ENCODE results near the gene S100A11.

S100A11 gene

DNA sequence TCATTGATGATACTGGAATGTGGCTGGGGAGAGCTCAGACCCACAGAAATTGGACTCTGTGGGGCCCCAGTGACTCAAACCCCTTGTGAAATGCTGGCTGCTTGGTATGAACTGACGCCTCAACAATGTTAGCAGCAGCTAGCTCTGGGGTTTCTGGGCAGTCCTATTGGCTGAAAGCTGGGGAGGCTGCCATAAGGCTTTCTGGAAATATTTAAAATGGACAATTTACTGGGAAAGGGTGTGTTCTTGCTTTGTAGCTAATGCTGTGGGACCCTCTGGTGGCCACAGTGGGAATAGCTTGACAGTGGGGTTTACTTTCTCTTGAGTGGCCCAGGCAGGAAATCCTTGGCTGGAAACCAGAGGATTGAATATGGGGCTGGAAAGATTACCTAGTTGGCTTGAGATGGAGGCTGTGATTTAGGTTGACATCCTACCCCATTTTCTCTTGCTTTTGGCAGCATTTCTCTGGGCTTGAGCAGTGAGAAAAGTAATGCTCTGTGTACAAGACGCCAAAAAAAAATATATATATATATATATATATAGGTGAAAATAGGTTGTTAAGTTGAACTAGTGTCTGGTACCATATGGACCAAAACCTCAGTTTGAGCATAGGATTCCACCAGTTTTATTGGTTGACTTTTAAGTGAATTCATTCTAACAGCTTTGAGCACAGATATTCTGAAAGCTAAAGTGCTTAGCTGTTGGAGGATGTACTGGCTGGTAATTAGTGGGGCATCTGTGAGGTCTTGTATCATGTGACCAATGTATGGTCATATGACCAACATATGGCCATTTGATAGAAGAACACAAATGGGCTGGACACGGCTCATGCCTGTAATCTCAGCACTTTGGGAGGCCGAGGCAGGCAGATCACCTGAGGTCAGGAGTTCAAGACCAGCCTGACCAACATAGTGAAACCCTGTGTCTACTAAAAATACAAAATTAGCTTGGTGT lies 34.9 kb downstream of the S100A11 start:
- peak in 11 of 14 donors; percentile 9 to 76 (median 41) for DNase-seq

DNA sequence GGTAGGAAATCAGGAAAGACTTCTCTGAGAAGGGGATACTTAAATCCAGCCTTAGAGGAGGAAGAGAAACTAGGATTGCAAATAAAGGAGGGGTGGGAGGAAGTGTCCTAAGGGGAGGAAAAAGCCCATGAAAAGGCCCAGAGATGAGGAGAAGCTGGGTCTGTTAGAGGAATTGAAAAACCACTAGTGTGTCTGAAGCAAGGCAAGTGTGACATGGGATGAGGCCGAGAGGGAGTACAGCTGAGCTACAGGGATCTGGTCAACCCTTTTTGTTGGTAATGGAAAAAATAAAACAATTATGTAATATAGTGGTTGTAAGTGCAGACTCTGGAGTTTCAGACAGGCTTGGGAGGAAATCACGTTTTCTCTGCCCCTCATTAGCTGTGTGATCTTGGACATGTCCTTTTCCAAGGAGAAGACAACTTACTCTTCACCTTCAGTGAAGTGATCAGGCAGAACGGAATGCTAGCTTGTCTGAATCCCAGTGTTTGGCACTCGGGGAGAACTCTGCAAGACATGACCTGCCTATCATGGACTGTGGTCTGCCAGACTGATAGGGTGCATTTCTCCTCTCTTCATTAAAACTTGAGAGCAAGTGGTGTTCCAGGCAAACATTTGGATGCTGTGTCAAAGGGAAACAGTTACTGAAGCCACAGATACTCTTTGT lies 35.7 kb downstream of the S100A11 start:
- DNase-seq = no peak

DNA sequence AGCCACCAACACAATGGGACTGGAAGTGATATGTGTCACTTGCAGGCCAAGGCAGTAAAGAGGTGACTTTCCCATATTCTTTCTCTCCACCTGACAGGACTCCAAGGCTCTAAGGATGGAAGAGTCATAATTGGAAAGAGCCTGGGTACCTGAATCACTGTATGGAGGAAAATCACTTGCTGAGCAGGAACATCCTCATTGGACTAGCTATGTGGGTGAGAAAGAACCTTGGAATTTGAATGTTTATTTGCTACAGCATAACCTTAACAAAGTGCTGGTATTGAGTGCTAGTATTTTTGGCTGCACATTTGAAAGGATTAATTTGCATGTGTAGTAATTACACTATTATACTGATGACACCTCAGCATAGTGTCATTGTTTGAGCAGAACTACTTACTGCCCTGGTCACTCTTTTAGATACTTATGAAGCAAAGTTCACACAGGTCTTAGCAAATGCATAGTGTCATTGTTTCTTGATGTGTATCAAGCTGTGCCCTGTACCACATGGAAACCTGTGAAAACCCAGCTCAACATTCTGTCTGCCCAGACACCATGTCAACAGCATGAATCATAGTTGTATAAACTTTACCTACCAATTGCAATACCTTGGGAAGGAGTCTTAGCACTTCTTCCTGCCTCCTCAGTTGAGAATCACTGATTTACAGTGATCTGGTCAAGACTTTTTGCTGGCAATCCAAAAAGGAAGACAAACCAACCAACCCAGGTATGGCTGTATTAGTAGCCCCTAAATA lies 38.0 kb downstream of the S100A11 start:
- DNase-seq = no peak

DNA sequence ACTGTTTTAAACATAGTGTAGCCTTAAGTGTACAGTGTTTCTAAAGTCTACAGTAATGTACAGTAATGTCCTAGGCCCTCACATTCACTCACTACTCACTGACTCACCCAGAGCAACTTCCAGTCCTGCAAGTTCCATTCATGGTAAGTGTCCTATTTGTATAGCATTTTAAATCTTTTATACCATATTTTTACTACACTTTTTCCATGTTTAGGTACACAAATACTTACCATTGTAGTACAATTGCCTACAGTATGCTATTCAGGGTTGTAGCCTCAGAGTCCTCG lies 39.6 kb downstream of the S100A11 start:
- DNase-seq = no peak

DNA sequence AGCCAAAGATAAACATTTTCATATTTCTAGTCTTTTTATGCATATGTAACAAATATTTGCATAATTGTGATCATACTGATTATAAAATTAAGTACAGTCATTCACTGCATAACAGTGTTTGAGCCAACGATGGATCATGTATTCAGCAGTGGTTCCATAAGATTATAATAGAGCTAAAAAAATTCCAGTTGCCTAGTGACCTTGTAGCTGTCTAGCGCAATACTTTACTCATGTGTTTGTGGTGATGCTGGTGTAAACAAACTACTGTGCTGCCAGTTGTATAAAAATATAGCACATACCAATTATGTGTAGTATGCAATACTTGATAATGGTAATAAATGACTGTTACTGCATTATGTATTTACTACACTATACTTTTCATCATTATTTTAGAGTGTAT lies 41.0 kb downstream of the S100A11 start:
- DNase-seq = no peak

DNA sequence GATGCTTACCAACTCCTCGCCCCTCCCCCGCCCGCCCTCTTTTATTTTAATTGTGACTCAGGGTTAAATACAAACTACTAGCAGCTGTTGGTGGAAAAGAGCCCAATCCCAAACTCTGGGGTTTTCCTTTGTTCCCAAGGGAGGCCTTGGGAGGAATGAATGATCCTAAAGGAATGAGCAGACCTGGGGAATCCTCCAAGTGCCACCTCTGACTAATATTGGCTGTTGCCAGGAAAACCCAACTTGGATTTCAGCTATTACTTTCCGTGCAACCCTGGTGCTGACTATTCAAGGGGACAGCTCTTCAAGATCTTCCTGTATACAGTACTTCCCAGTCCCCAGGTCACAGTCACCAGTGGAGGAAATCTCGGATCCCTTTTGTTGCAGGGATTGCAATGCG lies 41.8 kb downstream of the S100A11 start:
- peak in 1 of 14 donors; percentile 28 for DNase-seq

DNA sequence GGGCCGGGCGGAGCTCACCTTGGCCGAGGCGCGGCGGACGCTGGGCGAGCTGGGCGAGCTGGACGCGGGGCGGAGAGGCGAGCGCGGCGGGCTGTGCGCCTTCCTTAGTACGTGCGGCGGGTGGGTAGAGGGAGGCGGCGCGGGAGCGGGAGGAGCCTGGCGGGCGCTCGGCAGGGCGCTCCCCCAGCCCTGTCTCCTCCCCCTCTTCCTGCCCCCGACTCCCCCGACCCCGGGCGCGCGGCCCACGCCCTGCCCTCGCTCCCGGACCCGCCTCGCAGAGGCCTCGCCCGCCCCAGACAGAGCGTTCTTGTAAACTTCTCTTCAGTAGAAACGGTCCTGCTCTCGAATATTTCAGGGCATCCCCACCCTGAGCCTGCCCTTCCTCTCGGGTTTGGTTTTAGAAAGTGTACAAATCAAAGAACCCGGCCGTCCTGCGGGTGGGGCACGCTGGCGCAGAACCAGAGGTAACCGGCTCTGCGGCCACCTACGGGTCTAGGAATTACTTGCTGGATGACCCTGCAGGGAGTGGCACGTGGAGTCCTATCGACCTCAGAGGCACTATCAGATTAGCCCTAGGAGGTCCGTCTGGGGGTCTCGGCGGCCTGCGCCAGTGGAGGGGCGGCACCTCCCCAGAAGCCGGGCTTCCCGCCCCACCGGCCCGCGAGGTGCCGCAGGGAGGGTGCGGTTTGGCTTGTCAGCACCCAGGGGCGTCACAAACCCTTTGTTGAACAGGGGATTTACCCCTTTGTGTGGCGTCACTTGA lies 42.9 kb downstream of the S100A11 start, which contains the start of gene S100A10:
Gene S100A10 (minus strand): TSS at position 126 of the 763 bp plus-strand sequence. CDS start 7,629 bp downstream, outside the sequence.
- DNase-seq = peak in 7 of 14 donors; percentile 4 to 65 (median 28)

DNA sequence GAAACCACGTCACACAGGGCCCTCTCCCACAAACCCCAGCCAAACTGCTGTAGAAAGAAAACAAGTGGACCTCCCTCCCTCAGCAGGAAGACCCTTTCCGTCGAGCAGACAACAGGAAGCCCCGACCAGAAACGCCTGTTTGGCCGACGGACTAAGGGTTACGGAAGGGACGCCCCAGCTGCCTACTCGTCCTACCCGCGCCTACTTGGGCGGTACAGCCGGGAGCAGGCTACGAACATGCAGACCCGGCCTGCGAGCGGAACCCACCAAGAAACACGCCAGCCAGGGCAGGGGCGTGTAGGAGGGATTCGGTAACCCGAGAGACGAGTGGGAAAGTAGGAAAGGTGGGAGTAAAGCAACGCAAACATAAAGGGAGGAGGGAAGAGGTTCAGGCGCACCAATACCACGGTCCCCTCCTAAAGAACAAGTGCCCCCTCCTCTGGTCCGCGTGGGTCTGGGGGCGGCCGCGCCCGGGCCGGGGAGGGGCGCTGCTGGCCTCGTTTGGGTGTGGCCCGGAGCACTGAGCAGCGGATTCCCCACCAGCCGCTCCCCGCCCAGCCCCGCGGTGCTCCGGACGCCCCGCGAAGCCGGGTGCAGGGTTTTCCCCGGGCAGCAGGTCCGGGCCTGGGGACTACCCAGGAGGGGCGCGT lies 43.6 kb downstream of the S100A11 start:
- peak in 2 of 14 donors; percentile 5 to 29 for DNase-seq

DNA sequence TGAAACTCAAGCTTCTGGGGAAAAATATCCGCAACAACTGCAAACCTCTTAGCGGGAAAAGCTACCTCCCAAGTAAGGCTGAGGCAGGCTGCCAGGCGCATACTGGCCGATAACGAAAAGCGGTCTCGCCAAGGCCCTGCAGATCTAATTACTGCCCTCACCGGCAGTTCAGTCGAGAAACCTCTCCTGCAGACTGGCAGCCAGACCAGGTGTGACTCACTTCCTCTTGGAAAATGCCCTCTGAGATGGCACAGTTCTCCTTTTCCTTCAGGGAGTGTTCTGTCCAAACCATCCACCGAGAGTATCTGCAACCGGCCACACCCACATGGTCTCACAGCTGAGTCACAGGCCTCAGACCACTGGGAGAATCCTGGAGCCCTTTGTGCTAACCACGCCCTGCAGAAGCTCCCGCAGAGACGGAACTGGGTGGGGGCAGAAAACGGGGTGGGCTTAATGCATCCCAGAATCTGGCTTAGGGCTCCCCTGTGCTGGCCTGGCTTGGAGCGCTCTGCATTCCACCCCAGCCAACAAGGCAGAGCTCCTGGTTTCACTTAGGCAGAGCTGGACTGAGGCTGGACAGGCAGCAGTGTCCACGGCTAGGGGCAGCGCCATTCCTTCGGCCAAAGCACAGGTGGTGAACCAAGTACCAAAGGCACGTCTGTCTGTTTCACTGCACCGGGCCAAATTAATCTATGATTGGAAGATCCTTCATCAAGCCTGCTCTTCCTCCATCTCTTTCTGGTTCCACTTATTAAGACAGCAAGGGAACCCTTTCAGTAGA lies 44.3 kb downstream of the S100A11 start:
- peak in 2 of 14 donors; percentile 14 to 67 for DNase-seq

DNA sequence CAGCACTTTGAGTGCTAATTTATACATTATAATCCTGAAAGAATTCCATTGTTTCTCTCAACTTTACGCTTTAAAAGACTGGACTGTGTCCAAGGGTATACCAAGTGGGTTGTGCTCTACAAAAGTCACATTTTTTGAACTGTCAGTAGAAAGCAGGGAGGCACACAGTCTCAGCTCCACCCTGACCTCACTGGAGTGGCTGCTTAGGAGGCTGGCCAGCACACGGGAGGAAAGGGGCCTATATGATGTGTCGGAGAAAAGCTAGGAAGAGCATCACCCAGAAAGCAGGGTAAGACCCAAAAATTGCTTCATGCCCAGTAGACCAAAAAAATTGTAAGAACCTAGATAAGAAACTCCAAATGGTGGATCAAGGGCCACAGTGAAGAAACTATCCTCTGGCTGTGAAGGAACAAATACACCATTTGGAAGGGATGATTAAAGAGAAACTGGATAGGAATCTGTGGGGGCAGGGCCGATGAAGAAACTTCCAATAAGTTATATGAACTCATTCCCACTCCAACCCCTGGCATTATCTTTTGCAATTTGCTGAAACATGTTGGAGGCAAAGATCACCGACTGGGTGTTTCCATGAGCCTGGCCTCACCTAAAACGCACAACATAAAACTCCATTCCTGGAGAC lies 45.0 kb downstream of the S100A11 start:
- no peak for DNase-seq

DNA sequence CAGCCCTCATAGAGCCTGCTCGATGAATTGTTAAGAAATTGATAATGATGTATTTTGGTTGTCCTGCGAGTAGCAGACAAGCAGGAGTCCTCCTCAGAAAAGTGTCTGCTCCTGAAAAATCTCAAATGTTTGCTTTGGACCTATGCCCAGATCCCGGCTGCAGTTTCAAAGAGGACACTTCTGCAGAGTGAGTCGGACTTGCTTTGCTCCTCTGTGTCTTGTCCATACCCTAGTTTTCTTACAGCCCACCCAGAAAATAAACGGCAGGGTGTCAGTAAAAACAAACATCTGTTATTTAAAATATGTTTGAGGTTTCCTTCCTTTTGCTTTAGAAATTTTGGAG lies 46.0 kb downstream of the S100A11 start:
- DNase-seq = peak in 1 of 14 donors; percentile 16

DNA sequence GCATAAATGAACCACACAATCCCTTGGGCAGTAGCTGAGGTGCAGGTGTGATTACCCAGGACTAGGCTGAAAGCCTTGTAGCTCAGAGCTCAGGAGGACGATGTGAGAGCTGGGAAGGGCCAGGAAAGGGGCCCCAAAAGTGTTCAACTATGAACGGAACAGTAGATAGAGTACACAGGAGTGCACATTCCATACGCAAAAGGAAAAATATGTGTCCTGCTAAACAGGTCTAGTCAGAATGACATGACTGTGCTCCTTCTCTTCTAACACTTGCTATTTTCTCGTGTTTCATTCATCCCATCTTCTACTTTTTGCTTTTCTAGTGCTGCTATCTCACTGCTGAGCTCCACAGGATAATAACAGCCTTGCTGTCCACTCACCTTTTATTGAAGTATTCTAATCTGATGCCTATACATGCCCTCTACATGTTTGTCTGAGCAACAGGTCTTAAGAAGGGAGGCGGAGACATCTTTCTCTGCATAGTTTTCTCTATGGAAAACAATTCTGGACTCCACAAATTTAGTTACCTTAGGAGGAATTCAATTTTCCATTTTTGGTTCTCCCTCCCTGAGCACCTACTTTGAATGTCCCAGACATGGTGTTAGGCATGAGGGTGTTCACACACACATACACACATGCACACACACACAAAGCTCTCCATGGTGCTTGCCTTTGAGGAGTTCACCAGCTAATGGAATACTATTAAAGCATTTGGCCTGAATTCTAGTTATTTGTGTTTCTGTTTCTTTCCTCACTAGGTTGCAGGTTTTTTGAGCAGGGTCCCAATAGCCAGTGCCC lies 46.5 kb downstream of the S100A11 start:
- DNase-seq = no peak

DNA sequence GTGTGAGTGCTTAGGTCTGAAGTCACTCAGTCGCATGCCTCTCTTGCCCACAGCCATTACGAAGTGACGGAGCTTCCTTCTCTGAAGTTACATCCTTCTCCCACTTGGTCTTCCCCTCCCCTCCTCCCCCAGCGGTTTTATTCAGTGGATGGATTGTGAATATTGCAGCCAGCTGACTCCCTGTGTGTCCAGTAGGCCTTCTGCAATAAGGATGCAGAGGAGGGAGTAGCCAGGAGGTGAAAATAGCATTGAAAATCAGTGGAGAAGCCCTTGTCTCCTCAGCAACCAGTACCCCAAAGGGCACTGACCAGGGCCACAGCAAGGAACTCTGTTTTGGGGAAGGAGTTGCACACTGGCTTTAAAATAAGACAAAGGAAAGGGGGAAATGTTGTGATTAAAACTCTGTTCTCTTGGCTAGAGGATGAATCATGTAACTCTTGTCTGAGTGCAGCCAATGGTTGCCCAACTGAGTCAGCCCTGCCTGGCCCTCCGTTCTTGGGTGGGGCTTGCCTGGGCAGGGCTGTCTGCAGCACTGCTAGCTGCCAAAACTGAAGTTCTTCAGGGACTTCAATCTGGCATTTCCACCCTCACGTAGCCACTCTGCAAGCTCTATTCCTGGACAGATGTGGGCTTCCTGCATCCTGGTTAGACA lies 47.5 kb downstream of the S100A11 start:
- peak in 2 of 14 donors; percentile 14 to 60 for DNase-seq

DNA sequence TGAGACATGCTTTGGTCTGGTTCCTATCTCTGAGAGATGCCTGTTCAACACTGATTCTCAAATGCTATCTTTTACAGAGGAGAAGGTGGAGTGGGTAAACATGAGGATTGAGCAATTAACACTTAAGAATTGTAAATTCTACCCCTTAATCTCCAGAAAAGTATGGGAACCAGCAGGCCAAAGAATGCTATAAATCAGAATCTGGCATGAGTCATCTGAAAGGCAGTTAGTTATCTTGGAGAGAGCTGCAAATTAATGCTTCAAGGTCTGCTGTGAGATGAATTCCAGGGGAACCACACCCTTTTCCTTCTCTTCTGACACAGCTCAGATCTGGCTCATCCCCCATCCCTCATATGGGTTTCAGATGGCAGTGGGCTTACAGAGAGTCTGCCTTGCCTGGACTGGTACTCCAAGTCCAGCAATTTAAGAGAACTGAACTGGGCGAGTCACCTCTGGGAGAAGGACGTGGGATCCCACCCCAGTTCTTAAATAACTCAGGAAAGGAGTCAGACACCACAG lies 48.3 kb downstream of the S100A11 start:
- DNase-seq = no peak

DNA sequence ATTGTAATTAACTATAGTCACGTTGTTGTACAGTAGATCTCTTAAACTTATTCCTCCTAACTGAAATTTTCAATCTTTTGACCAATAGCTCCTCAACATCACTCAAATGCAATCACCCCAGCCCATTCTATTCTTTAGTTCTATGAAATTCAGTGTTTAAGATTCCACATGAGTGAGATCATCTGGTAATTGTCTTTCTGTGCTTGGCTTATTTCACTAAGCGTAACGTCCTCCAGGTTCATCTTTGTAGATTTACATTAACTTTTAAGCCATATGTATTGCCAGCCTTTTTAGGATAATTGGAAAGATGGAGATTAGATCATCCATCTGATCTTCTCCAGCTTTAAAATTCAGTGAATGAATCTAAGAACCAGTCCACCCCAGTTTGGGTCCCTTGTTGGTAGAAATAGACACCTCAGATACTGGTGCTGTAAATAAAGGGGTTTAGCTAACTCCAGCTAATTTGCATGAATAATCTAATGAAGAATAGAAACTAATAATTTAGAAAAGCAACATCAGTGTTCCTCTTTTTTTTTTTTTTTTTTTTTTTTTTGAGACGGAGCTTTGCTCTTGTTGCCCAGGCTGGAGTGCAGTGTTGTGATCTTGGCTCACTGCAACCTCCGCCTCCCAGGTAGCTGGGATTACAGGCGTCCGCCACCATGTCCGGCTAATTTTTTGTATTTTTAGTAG lies 50.2 kb downstream of the S100A11 start:
- DNase-seq = no peak

DNA sequence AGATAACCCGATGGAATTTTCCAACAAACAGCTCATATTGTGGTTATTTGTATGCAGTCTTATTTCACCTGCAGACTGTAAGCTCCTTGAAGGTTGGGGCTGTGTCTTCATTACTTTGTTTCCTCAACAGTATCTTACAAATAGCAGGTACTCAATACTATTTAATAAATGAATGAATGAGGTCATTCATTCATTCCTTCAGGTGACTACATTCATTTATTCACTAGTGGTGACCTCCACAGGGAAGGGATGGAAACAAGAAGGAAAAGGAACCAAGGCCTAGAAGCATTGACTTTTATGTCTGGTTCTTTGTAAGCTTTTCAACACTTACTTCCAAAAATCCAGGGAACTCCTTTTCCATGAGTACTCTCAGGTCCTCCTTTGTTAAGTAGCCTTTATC lies 51.0 kb downstream of the S100A11 start:
- no peak for DNase-seq

DNA sequence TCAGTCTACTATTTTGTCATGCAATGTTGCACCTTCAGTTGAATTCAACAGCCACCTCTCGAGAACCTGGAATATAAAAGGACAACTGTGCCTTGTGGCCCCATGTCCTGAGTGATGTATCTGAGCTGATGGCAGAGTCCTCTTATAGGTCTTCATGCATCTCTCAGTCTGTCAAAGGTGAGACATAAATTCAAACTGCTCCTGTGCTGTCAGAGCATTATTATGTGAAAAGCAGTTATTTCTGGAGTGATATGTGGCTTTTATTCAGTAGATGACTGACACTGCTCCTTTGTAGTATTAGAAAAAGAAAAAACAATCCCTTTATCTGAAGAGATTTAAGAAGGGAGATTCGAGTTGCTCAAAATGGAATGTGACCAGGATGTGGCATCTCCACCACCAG lies 51.5 kb downstream of the S100A11 start:
- no peak for DNase-seq

DNA sequence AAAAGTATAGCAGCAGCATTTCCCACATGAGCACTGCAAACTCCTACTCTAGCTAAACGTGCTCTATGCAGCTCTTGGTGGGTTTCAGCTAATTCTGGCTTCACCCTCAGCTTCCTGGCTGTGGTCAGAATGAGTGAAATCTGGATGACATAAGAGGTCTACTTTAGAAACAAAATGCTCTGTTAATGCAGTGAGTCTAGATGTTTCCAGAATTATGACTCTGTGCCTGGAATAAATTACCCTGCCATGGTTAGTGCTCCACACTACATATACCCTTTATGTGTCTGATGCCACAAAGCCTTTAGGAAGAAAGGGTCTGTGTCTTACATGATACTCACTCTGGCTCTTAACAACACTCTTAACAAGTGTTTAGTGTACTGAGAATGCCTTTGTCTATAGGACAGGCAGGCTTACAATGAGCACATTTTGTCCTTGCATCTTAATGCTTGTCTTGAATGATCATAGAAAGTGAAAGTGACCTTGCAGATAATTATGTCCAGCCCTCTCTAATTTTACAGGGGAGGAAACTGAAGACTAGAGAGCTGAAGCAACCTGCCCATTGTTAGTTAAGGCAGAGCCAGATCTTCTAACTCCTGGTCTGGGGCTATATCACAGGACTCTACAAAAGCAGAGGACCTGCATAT lies 52.4 kb downstream of the S100A11 start:
- no peak for DNase-seq
